ENCODE measurements around the gene UNC119. TPM values are rescaled to one million over a fixed set of nuclear protein-coding genes. Genes with fewer than 3 reads are reported as not detected.

Gene UNC119
- total and polyA plus RNA-seq, 2 of the 13 experiments (the other 11 are each of a cell fraction or from before 2014, with no cell fraction given) = 10.4 to 63.1 TPM

- no peak for TF ChIP-seq SMAD1 (CRISPR knock-in tag; IDR thresholded peaks at IDR 0.05; ENCODE audit: borderline replicate concordance, low read depth)
- no peak for TF ChIP-seq PPARG (CRISPR knock-in tag; conservative IDR thresholded peaks at IDR 0.05)
- TF ChIP-seq, protein P1, sequence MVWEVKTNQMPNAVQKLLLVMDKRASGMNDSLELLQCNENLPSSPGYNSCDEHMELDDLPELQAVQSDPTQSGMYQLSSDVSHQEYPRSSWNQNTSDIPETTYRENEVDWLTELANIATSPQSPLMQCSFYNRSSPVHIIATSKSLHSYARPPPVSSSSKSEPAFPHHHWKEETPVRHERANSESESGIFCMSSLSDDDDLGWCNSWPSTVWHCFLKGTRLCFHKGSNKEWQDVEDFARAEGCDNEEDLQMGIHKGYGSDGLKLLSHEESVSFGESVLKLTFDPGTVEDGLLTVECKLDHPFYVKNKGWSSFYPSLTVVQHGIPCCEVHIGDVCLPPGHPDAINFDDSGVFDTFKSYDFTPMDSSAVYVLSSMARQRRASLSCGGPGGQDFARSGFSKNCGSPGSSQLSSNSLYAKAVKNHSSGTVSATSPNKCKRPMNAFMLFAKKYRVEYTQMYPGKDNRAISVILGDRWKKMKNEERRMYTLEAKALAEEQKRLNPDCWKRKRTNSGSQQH (CRISPR knock-in tag; IDR thresholded peaks at IDR 0.05; ENCODE audit: low read depth) = no peak
- no peak for TF ChIP-seq ATF7 (IDR thresholded peaks at IDR 0.05)
- TF ChIP-seq ATF7 (CRISPR knock-in tag; IDR thresholded peaks at IDR 0.05) = no peak
- no peak for TF ChIP-seq ZNF670 (CRISPR knock-in tag; IDR thresholded peaks at IDR 0.05; ENCODE audit: borderline replicate concordance)
- no peak for TF ChIP-seq HNF4G (IDR thresholded peaks at IDR 0.05; ENCODE audit: borderline replicate concordance, low read depth, low read length)
- TF ChIP-seq HNF4G (CRISPR knock-in tag; IDR thresholded peaks at IDR 0.05; ENCODE audit: borderline replicate concordance, low read depth) = no peak
- no peak for TF ChIP-seq ZBTB14 (CRISPR knock-in tag; IDR thresholded peaks at IDR 0.05)
- no peak for TF ChIP-seq ZNF225 (CRISPR knock-in tag; IDR thresholded peaks at IDR 0.05)
These were observed 629 bp upstream of the UNC119 start (continued) for GRCh38 chr17:28553000-28553505.
